Lower lobe of right lung (tissue), 2 donors: Measurements from ENCODE around the gene ZNF646. TPM values are rescaled to one million over a fixed set of nuclear protein-coding genes. Genes with fewer than 3 reads are reported as not detected.
A peak's percentile ranks its signal among the peaks of the same experiment; 100 is the strongest.

Source experiments
- ATAC-seq, 2 donors: fragments of 200-7000 bp; cut with Tn5 transposase; one replicate each; pipeline ENCODE4 v1.9.1; 2020 to 2022; ENCODE audit warnings: mild to moderate bottlenecking in 2 of 2, moderate library complexity in 2 of 2
- DNase-seq: peaks from one replicate; pipeline ENCODE4 v3.0.0-alpha.2; 2020
- H3K27ac ChIP-seq: fragments of 200-600 bp; one replicate; pipeline ENCODE4 v1.8.0; 2022
- H3K27me3 ChIP-seq: fragments of 200-600 bp; one replicate; pipeline ENCODE4 v1.8.0; 2022; ENCODE audit warnings: low read depth
- H3K36me3 ChIP-seq: fragments of 200-600 bp; one replicate; pipeline ENCODE4 v1.8.0; 2022; ENCODE audit warnings: mild to moderate bottlenecking
- H3K4me1 ChIP-seq: fragments of 200-600 bp; one replicate; pipeline ENCODE4 v1.8.0; 2022
- H3K4me3 ChIP-seq: fragments of 200-600 bp; one replicate; pipeline ENCODE4 v1.8.0; 2022; ENCODE audit warnings: mild to moderate bottlenecking
- H3K9me3 ChIP-seq: fragments of 200-600 bp; one replicate; pipeline ENCODE4 v1.8.0; 2022
- intact Hi-C: fragments of 100-400 bp; cut with DNase I; formaldehyde crosslinking; loops from one replicate; pipeline ENCODE4 v1.11.0; 2022
- total RNA-seq: library from RNA; stranded (reverse); fragmentation: NEBNext Ultra II Directional; extraction: Animal tissue kit (Norgen Biotek cat#: 25700); gene quantifications from one replicate; pipeline ENCODE4 v1.2.1, GENCODE V29; 2021
- TF ChIP-seq, protein P1 (sequence below): fragments of 200-600 bp; IDR thresholded peaks from one replicate; pipeline ENCODE4 v1.8.0; 2022; ENCODE audit warnings: antibody characterized with exemption, mild to moderate bottlenecking
- donor health status: DM: no; HTN: yes; CAD: no; lungs with severe emphysema.

ZNF646 gene
- total RNA-seq, 1 donor from 2014 or later: 23.1 TPM

DNA sequence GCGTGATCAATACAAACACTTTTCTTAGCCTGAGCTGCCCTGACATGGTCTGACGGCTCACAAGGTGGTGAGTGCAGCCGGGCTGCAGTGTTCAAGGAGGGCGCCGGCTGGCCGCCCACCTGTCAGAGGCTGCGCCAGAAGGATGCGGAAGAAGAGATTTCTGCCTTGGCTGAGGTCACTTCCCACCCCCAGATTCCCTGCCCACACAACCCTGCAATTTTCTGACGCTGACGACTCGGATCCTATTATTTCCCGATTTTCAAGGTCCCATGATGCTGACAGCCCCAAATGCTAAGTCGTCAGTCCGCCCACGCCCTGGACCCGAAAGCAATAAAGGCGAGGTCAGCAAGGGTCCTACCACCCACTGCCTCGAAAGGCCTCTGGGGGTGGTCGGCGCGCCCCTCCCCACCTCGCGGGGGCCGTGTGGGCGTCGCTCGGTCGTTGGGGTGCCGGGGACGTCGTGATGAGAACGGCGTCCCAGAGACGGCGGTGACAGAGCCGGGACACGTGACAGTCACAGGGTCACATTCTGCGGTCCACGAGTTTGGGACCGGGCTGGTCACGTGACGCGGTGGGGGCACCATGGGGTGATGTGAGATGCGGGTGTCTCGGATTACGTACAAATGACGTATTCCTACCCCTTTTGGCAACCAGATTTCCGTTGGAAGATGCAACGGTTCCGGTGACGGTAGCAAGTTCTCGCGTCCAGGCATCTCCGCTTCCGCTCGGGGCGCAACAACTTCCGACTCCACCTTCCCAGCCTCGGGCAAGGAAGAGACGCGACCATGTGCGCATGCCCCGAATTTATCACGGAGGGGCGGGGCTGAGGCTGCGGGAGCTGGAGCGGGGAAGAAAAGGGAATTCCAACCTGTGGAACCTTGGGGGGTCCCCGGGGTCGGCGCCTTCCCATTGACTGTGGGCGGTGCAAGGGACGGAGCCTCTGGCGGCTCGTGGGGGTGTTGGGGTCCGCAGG is 41.2 kb upstream of the ZNF646 start, which contains the start of gene STX4:
TSS of gene STX4 (plus strand) at position 823 of the 973 bp plus-strand sequence. CDS start 248 bp downstream, outside the sequence.
- intact Hi-C loops: no loop called here
- TF ChIP-seq, protein P1, sequence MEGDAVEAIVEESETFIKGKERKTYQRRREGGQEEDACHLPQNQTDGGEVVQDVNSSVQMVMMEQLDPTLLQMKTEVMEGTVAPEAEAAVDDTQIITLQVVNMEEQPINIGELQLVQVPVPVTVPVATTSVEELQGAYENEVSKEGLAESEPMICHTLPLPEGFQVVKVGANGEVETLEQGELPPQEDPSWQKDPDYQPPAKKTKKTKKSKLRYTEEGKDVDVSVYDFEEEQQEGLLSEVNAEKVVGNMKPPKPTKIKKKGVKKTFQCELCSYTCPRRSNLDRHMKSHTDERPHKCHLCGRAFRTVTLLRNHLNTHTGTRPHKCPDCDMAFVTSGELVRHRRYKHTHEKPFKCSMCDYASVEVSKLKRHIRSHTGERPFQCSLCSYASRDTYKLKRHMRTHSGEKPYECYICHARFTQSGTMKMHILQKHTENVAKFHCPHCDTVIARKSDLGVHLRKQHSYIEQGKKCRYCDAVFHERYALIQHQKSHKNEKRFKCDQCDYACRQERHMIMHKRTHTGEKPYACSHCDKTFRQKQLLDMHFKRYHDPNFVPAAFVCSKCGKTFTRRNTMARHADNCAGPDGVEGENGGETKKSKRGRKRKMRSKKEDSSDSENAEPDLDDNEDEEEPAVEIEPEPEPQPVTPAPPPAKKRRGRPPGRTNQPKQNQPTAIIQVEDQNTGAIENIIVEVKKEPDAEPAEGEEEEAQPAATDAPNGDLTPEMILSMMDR: no peak

DNA sequence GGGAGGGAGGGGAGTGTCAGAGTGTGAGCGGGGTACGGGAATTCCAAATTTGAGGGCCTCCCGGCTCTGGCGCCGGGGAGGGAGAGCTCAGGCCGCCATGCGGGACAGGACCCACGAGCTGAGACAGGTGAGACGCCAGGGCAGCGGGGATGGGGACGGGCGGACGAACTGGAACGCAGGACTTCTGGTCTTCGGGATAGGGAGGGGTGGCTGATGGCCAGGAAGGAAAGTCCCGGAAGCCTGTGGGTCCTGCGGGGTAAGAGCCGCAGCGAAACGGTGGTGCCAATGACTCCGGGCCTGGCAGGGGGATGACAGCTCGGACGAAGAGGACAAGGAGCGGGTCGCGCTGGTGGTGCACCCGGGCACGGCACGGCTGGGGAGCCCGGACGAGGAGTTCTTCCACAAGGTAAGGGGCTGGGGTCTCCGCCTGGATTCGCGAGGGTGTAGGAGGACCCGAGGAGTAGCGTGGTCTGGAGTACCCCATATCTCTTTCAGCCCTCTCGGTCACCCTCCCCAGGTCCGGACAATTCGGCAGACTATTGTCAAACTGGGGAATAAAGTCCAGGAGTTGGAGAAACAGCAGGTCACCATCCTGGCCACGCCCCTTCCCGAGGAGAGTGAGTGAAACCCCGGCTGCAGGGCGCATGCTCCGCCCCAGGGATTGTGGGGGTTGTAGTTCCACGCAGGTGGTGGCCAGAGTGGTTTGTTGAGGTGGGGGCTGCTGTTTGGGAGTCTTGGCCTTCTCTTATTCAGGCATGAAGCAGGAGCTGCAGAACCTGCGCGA is 40.3 kb upstream of the ZNF646 start:
- ATAC-seq (peak; percentile 87 to 91), DNase-seq (peak; percentile 94)
- TF ChIP-seq, protein P1: no peak
- Histone ChIP-seq H3K36me3 (peaks cover 38% of the 10 kb centered on the region), H3K4me1 (peaks cover 36% of the 10 kb centered on the region), H3K4me3 (peak overlapping the region; percentile 95), H3K27ac (peak overlapping the region; percentile 93), H3K27me3 (no peaks in the 10 kb centered on the region), H3K9me3 (no peaks in the 10 kb centered on the region)
- intact Hi-C loops: no loop called here

More for the DNA sequence above, 41.2 kb upstream of the ZNF646 start, which contains the start of gene STX4:
- peaks cover 36% of the 10 kb centered on the region for H3K4me1 ChIP-seq
- no peaks in the 10 kb centered on the region for H3K27me3 ChIP-seq
- DNase-seq (peak; percentile 99), ATAC-seq (peak; percentile 96 to 97)
- peak within 1 kb of the TSS; percentile 93 for H3K27ac ChIP-seq
- H3K36me3 ChIP-seq: peaks cover 30% of the 10 kb centered on the region
- peak within 1 kb of the TSS; percentile 95 for H3K4me3 ChIP-seq
- no peaks in the 10 kb centered on the region for H3K9me3 ChIP-seq

DNA sequence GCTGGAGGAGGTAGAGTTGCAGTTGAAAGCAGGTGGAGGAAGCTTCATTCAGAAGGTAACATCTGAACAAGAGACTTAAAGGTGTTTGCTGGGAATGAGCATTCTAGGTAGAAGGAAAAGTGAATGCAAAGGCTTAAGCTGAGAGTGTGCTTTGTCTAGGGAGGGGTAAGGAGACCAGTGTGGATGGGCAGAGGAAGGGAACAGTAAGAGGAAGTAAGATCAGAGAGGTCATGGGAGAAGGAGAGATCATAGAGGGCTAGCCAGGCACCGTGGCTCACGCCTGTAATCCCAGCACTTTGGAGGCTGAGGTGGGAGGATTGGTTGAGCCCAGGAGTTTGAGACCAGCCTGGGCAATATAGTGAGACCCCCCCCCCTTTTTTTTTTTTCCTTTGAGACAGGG is 37.5 kb upstream of the ZNF646 start:
- ATAC-seq (no peak), DNase-seq (no peak)
- Histone ChIP-seq H3K27ac (no peak overlapping the region), H3K27me3 (no peaks in the 10 kb centered on the region), H3K36me3 (peaks cover 64% of the 10 kb centered on the region), H3K4me3 (no peak overlapping the region), H3K4me1 (peaks cover 34% of the 10 kb centered on the region), H3K9me3 (no peaks in the 10 kb centered on the region)
- intact Hi-C loops: no loop called here
- TF ChIP-seq, protein P1: no peak

DNA sequence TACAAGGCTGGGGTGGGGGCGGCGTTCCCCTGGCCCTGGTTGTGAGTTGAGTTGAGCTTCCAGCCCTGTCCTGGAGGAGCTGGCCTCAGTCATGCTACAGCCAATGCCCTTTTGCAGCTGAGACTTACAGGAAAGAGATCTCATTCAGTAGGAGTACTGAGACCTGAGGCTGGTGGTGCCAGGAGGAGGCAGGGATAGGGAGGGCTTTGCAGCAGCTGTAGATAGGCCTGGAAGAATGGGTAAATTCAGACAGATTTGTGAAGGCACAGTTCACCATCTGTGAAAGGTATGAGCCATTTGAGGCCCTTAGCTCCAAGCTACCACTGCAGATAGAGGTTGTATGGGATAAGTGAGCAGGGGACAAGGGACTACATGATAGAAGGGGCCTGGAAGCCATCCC is 35.2 kb upstream of the ZNF646 start:
- TF ChIP-seq, protein P1: no peak
- ATAC-seq (no peak), DNase-seq (no peak)
- intact Hi-C loops: no loop called here
- H3K4me3 ChIP-seq: no peak overlapping the region
- H3K4me1 ChIP-seq: peaks cover 24% of the 10 kb centered on the region
- H3K9me3 ChIP-seq: no peaks in the 10 kb centered on the region
- no peaks in the 10 kb centered on the region for H3K27me3 ChIP-seq
- peaks cover 81% of the 10 kb centered on the region for H3K36me3 ChIP-seq
- H3K27ac ChIP-seq: no peak overlapping the region

DNA sequence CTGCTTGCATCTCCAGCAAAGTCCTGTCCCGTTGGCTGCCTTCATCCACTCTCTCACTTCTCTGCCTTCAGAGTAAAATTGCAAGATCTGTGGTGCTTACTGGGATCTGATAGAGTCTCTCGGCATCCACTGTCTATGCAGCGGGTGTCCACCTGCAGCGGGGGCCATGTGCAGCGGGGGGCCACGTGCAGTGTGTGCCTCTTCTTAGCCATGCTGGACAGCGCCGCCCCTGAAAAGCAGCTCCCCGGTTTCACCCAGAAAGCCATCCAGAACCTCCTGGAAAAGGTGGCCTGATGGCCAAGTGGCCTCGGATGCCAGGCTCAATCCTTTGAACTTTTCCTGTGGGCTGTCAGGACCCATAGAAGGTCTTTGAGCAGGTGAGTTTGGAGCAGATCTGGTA is 31.4 kb upstream of the ZNF646 start:
- DNase-seq (no peak), ATAC-seq (no peak)
- Histone ChIP-seq H3K4me1 (no peaks in the 10 kb centered on the region), H3K27me3 (no peaks in the 10 kb centered on the region), H3K4me3 (no peak overlapping the region), H3K27ac (no peak overlapping the region), H3K9me3 (no peaks in the 10 kb centered on the region), H3K36me3 (peaks cover 53% of the 10 kb centered on the region)
- TF ChIP-seq, protein P1: no peak
- intact Hi-C loops: no loop called here
